ENCODE data around the gene GFOD1.
A peak's percentile ranks its signal among the peaks of the same experiment; 100 is the strongest.

GFOD1 gene

DNA sequence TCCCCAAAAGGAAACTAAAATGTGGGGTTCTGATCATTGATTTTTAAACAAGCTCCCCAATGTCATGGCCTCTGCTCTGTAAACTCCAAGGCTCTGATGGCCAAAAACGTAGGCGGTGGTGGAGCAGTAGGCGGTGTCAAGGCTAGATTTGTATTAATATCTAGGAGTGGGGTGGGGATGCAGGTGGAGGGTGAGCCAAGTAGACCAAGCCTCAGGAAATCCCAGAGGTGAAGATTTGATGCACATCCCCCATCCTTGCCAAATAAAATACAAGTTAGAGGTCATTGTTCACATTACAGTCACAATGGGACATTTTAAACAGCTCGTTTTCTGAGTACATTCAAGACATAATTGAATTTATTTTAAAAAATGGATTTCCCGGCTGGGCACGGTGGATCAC lies 128.1 kb downstream of the GFOD1 start:
- no peak for DNase-seq

- peak in 1 of 58 donors; percentile 11 for DNase-seq
These were observed 128.9 kb downstream of the GFOD1 start for GRCh38 chr6:13358511-13358910.

- peak in 35 of 58 donors; percentile 11 to 76 (median 35) for DNase-seq
These were observed 129.8 kb downstream of the GFOD1 start for GRCh38 chr6:13357551-13358075.

GRCh38 chr6:13355999-13356785 lies 131.2 kb downstream of the GFOD1 start:
- no peak for DNase-seq

DNA sequence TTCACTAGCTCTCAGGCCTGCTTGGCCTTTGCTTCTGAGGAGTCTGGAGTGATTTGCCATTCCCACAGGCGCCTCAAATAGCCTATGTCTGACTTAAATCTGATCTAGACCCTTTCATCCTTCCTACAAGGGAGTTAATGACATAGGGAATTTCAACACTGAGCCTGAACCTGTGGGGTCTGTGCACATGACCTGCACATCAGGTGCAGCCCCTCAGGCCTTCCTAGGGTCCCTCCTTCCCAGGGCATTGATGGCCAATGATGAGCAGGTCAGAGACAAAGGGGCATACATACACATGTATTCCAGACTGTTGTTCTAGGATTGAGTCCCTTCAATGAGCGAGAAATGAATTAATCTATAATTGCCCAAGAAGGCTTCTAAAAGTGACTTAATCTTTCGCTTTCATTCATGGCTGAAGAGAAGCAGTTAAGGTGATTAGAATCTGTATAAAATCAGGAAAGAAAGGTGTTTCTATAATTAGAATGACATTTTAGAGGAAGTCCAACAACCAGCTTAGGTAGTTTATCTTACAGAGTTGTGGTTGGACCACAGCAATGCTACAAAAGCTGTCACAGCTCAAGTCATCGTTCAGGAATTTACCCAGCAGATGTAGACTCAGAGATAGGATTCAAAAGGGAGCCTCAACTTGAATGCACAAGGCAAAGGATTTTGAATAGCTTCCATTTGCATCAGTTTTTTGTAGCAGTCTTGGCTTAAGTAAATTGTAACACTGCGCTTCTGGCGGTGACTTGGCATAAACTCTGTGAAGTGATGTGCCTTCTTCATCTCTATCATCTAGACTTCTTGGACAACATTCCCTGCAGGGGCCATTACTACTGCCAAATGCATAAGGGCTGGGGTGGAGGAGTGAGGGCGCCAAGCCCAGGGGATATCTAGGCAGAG lies 132.1 kb downstream of the GFOD1 start:
- peak in 5 of 58 donors; percentile 9 to 21 (median 13) for DNase-seq

DNA sequence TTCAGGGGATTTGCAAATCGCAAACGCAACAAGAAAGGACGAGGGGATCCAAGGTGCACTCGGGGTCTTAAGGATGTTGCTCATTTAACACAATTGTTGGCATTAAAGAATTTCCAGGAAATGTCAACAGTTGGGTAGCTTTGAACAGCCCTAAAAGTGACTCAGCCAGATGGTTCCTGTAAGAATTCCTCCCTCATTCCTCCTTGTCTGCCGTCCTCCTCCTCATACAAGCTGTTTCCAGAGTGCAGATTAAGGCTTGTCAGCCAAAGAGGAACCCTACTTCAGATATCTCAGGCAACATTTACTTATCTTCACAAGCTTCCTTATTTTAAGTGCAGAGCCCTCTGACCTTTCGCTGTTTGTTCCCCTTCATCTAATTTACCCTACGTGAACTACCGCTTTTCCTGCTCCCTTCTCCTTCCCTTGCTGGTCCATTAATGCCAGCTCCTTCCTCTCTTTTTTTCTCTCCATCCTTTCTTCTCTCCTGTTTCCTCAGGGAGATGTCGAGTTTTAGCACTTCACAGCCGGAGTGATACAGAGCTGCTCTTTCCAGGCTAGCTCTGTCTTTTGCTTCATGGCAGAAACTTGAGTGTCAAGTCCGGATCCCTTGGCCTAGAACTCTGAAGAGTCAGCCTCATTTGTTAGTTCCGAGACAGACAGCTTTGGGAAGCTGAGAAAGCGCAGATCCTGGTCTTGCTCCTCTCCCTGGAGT lies 132.9 kb downstream of the GFOD1 start:
- DNase-seq: peak in 11 of 58 donors; percentile 10 to 51 (median 20)

GRCh38 chr6:13352165-13352564 lies 135.2 kb downstream of the GFOD1 start:
- no peak for DNase-seq

GRCh38 chr6:13351271-13351670 lies 136.1 kb downstream of the GFOD1 start:
- peak in 36 of 58 donors; percentile 9 to 78 (median 42) for DNase-seq

- DNase-seq: no peak
These were observed 137.4 kb downstream of the GFOD1 start for GRCh38 chr6:13349811-13350506.

DNA sequence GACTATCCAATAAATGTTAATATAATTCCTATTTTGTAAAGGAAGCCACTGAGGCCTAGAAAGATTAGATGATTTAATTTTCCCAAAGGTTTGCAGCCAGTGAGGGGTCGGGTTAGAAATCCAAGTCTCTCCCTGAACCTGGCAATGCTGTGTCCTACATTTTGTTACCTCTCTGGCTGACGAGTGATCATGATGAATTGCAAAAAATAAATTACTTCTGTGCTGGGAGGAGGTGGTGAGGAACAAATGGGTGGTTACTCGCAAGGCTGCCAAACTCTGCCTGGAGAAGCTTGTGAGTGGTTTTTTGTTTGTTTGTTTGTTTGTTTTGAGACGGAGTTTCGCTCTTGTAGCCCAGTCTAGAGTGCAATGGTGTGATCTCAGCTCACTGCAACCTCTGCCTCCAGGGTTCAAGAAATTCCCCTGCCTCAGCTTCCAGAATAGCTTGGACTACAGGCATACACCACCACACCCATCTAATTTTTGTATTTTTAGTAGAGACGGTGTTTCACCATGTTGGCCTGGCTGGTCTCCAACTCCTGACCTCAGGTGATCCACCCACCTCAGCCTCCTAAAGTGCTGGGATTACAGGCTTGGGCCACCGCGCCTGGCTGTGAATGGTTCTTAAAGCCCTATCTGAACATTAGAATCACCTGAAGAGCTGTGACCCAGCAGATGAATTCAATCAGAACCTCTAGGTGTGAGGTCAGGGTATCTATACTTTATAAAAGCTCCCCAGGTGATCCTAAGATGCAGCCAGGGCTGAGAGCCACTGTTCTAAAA lies 138.9 kb downstream of the GFOD1 start:
- DNase-seq: no peak

GRCh38 chr6:13346245-13346644 lies 141.2 kb downstream of the GFOD1 start:
- DNase-seq: no peak

DNA sequence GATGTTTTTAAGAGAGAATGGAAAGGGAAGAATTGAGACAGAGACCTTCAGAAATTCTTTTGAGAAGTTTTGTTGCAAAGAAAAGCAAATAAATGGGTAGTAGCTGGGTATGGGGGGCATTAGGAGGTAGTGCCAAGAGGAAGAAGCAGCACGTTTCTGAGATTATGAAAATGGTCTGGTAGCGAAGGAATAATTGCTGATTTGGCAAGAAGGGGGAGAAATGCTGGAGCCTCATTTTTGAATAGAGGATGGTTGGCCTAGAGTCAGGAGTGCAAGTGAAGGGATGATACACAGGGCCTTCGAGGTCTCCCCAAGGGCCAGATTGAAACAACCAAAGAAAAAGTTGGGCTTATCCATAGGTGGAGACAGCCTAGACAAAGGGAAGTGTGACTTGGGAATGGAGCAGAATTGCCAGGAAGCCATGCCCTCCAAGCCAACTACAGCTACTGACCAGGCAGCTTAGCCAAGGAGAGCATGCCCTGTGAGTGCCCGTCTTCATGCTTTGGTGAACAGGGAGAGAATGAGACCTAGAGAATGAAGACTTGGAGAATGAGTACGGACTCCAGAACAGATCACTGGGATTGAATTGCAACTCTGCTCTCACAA lies 144.9 kb downstream of the GFOD1 start:
- DNase-seq: no peak

DNA sequence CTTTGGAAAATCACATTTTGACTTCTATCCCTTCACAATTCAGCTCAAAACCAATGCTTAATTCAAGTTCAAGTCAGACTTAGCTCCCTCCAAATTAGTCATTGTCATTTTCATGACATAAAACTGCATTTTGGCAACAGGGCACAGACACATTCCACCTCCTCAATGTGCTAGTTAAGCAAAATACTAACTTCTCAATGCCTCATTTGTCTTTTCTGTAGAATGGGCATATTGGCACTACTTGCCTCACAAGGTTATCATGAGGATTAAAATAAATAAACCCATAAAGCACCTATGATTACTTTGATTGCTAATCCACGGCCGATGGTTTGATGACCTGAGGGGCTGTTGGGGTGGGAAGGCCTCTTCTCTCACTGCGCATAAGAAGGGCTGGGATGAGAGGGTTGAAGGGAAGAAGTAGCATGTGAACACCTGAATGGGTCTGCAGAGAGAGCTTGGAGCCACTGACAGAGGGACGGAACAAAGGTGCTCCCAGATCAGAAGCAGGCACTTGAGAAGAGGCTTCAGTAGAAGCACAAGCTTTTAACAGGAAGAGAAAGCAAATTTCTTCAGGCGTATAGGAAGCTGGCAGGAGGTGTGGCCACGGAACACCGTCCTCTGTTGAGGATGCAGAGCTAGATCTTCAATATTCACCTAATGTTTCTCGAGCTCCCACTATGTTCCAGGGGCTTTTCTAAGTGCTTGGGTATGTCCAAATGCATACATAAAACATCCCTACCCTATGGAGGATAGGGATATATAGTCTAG lies 147.4 kb downstream of the GFOD1 start:
- DNase-seq: no peak

GRCh38 chr6:13338038-13338437 lies 149.4 kb downstream of the GFOD1 start:
- no peak for DNase-seq

DNA sequence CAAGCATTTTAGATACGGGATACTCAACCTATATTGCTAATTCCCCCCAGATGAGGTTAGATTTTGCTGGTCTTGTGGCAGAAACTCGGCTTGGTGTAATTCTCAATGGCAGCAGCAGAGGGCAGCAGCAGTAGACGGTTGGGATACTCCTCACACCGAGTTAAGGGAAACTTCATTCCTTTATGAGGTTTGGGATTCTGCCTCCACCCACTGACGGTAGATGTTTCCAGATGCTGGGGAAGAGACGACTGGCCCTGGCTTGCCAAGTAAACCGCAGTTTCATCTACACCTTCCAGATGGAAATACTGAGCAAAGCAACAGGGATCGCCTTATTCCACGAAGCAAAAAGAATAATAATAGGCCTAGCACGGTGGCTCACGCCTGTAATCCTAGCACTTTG lies 150.8 kb downstream of the GFOD1 start:
- peak in 56 of 58 donors; percentile 7 to 87 (median 63) for DNase-seq

- no peak for DNase-seq
These were observed 152.4 kb downstream of the GFOD1 start for GRCh38 chr6:13334953-13335352.

DNA sequence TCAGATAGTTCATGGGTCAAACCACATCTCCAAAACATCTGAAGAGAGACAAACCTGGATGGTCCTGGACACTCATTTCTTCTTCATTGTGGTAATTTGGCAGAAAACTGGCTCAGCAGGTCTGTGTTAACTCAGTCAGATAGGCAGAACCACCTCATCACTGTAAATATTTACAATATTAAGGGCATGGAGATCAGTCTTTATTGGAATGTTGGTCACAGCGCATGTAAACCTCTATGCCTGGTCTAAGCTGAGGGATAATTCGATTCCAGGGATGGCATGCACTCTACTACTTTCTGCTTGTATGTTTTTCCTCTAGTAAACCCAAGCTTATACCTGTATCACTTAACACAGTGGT lies 155.1 kb downstream of the GFOD1 start:
- DNase-seq: no peak

DNA sequence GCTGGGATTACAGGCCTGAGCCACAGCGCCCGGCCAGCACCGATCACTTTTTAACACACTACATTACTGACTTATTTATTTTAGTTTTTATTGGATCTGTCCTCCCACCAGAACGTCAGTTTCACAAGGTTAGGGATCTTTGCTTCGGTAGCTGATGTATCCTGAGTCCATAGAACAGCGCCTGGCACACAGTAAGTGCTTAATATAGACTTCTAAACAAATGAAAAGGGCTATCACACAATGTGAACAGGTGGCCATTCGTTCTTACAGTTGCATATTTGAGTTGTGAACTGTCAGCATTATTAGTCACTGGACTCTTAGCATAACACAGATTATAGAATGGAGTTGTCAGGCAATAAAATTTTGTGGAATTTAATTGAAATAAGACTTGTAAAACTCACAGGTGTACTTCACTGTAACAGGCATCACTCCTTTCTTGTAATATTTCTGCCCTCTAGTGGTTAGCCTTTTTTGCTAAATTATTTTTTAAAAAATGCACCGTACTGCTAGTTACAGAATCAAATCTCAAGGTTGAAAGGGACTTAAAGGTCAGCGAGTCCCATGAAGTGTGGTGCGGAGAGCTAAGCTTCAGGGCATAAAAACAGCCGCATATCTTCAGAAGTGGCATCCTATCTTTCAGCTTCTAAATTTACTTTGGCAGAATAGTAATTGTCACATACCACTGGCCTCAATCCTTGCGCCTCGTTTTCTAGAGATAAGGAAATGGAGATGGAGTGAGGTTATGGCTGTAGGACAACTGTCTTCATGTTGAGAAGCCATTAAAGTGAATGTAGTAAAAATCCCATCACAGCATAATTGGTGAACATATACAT lies 155.7 kb downstream of the GFOD1 start:
- peak in 2 of 58 donors; percentile 5 to 36 for DNase-seq

All from anterior cingulate cortex (tissue), 58 donors.